ENCODE measurements around the gene TRMT2A. TPM values are rescaled to one million over a fixed set of nuclear protein-coding genes. Genes with fewer than 3 reads are reported as not detected.

The TRMT2A gene
- total RNA-seq, 1 donor from 2014 or later, result 21.3 TPM

DNA sequence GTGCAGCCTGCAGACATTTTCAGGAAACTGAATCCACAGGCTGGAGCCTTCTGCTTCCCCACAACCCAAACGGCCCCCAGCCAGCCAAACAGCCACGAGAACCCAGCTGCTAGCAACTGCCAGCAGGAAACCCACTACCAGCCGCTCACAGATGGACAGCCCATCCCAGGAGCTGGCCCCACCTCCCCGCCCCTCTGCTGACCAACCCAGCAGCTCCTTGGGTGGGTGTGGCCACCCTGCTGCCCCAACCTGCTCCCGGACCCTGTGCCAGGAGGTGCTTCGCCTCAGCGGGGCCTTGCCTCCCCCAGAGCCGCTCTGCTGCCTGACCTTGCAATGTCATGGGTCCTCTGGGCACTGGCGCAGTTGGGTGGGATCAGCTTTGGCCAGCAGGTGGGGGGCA lies 42.0 kb upstream of the TRMT2A start:
- no peak overlapping the region for H3K4me3 ChIP-seq (ENCODE audit: low read depth, low read length)
- TF ChIP-seq, protein P1, sequence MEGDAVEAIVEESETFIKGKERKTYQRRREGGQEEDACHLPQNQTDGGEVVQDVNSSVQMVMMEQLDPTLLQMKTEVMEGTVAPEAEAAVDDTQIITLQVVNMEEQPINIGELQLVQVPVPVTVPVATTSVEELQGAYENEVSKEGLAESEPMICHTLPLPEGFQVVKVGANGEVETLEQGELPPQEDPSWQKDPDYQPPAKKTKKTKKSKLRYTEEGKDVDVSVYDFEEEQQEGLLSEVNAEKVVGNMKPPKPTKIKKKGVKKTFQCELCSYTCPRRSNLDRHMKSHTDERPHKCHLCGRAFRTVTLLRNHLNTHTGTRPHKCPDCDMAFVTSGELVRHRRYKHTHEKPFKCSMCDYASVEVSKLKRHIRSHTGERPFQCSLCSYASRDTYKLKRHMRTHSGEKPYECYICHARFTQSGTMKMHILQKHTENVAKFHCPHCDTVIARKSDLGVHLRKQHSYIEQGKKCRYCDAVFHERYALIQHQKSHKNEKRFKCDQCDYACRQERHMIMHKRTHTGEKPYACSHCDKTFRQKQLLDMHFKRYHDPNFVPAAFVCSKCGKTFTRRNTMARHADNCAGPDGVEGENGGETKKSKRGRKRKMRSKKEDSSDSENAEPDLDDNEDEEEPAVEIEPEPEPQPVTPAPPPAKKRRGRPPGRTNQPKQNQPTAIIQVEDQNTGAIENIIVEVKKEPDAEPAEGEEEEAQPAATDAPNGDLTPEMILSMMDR (conservative IDR thresholded peaks at IDR 0.05; ENCODE audit: low read depth, low read length), result no peak
- DNase-seq (ENCODE audit: low read depth), result no peak

DNA sequence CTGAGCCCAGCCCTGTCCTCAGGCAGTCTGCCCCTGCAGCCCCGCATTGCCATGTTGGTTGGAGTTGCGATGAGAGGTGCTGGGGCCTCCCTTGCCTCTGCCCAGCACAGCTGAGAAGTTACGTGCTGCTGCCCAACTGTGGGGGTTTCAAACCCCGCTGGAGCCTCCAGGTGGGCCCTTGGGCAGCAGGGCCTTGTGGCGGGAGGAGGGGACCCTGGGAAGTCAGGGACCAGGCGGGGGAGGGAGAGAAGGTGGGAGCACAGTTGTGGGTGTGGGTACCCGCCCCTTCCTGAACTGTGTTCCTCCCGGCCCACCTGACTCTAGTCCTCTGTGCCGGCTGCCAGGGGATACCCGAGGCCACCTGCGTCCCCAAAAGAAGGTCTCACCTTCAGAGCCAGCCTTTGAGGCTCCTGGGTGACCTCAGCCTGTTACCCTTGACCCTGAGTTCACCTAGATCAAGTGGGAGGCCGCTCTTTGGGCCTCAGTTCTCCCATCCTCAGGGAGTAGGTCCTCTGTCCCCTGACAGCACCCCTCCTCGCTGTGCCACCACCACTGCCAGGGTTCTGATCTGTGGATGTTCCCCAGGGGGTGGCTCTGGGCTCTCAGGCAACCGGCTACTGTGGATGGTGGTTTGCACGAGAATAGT lies 41.5 kb upstream of the TRMT2A start:
- no peak for DNase-seq (ENCODE audit: low read depth)

DNA sequence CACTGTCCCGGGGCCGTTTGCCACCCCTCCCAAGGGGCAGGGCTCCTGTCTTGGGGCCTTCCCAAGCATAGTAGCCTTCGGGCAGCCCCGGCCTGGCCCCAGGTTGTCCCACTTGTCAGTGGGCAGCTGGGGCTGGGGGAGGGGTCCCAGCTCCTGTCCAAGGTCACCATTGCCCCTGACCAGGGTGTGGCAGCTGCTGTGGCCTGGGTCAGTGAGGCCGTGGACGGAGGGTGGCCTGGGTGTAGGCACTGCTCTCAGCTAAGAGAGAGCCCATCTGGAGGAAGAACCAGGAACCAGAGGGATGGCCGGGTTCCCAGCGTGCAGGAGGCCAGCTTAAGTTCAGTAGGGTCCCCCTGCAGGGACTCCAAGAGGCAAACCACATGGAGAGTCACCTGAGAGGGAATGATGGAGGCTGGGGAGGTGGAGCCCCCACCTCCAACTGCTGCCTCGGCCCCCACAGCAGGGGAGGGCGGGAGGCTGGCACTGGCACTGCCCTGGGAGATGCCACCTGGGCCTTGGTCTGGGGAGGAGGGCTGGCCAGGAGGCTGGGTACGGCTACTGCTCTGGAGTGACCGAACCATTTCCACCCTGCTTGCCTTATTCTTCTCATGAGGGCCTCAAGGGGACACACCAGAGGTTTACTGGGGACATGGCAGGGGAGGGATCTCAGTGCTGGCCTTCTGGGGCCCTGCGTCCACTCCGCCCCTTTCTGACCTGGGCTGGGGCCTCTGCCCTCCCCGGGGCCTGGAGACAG lies 40.6 kb upstream of the TRMT2A start:
- TF ChIP-seq, protein P1 (conservative IDR thresholded peaks at IDR 0.05; ENCODE audit: low read depth, low read length), result no peak
- no peak overlapping the region for H3K4me3 ChIP-seq (ENCODE audit: low read depth, low read length)

More for the DNA sequence above, 41.5 kb upstream of the TRMT2A start:
- TF ChIP-seq, protein P1 (conservative IDR thresholded peaks at IDR 0.05; ENCODE audit: low read depth, low read length), result no peak
- no peak overlapping the region for H3K4me3 ChIP-seq (ENCODE audit: low read depth, low read length)

DNA sequence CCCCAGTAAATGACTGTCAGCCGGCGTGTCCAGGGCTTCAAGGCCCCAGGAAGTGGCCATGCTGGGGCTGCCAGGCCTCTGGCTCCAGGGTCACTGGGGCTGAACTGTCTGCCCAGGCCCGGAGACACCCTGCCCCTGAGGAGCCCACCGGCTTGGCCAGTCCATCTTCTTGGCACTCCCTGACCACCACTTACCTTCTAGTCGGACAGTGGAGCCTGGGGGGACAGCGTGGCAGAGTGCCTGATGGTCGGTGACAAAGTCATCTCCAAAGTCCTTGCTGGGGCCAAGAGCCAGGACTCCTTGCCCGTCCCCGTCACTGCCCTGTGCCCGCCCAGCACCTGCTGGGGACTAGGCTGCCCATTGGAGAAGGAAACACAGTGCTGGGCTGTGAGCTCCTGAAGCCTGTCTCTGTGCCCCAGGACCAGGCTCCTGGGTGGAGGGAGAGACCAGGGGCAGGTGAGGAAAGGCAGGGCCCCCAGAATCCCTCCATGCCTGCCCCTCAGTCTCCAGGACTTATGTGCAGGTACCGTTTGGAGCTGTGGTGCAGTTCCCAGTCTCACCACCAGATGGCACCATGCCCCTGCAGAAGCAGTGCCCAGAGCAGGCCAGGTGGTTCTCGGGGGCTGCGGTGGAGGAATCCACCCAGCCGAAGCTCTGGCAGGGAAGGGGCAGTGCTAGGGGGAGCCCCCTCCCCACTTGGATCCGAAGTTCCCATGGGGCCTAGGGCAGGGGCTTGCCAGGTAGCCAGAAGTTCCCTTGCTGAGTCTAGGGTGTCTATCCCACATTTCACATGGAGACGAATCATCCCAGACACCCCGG lies 39.8 kb upstream of the TRMT2A start:
- DNase-seq (ENCODE audit: low read depth), result no peak
- H3K4me3 ChIP-seq (ENCODE audit: low read depth, low read length), result no peak overlapping the region
- TF ChIP-seq, protein P1 (conservative IDR thresholded peaks at IDR 0.05; ENCODE audit: low read depth, low read length), result peak; percentile 95

More for the DNA sequence above, 40.6 kb upstream of the TRMT2A start:
- DNase-seq (ENCODE audit: low read depth), result no peak

DNA sequence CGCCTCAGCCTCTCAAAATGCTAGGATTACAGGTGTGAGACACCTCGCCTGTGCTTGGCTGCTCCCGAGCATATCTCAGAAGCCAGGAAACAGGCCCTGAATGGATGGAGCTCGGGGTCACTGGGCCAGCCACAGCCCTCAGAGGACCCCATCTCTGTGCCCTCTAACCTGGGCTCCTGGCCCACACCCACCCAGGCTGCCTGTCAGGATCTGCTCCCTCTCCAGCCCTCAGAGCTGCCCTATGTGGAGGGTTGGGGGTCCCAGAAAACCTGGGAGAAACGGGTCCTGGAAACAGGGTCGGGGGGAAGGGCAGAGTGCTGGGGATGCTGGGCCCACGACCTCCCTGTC lies 39.0 kb upstream of the TRMT2A start:
- DNase-seq (ENCODE audit: low read depth), result no peak
- no peak overlapping the region for H3K4me3 ChIP-seq (ENCODE audit: low read depth, low read length)
- TF ChIP-seq, protein P1 (conservative IDR thresholded peaks at IDR 0.05; ENCODE audit: low read depth, low read length), result no peak

DNA sequence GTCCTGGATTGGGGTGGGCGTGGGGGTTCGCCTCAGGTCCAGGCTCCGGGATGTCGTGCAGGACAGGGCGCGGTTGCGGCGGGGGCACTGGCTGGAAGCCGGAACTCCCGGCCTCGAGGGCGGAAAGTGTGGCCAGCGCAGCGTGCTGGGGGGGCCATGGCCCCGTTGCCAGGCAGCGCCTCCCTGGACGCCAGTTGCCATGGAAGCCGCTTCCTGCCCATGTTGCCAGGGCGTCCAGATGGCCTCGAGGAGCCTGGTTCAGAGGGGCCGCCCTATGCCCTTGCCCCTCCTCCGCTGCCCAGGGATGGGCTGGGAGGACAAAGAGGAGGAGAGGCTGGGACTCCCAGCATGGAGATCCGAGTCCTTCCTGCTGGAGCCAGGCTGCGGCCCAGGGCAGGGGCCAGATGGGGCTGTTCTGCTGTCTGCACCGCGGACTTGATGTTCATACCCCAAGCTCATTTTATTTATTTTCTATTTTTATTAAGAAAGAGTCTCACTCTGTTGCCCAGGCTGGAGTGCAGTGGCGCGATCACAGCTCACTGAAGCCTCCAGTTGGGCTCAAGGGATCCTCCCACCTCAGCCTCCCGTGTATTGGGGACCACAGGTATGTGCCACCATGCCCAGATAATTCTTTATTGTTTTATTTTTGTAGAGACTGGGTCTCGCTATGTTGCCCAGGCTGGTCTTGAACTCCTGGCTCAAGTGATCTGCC lies 38.5 kb upstream of the TRMT2A start:
- TF ChIP-seq, protein P1 (conservative IDR thresholded peaks at IDR 0.05; ENCODE audit: low read depth, low read length), result no peak
- DNase-seq (ENCODE audit: low read depth), result no peak
- no peak overlapping the region for H3K4me3 ChIP-seq (ENCODE audit: low read depth, low read length)

Measured in epithelial cell of proximal tubule (primary cell).